PC-3 (cell line): Measurements from ENCODE around the gene IL13. TPM values are rescaled to one million over a fixed set of nuclear protein-coding genes. Genes with fewer than 3 reads are reported as not detected.

Experiments
- ATAC-seq: fragments of 200-7000 bp; cut with Tn5 transposase; 2 replicates; pipeline ENCODE4 v1.9.1; 2020; ENCODE audit warnings: mild to moderate bottlenecking, moderate library complexity
- BruUV-seq: library from RNA; stranded (reverse); fragments of 400-500 nt; replicated peaks from 2 replicates; lab custom pipeline; 2021; lab: Mats Ljungman, UMichigan
- CTCF ChIA-PET: fragments of 300-600 bp; sonication (Branson Sonifier 250); formaldehyde crosslinking; loops from one replicate; lab custom pipeline; 2022; ENCODE audit warnings: antibody characterized with exemption; lab: Charles Lee
- POLR2A ChIA-PET: fragments of 300-600 bp; sonication (Branson Sonifier 250); formaldehyde crosslinking; loops from one replicate; lab custom pipeline; 2022; ENCODE audit warnings: antibody characterized with exemption; ENCODE audit not compliant: unreplicated experiment; lab: Charles Lee
- DNase-seq: peaks from one replicate; pipeline ENCODE4 v3.0.0-alpha.2; 2015
- H2AFZ ChIP-seq: fragments of 300-600 bp; sonication (generic); 2 replicates; pipeline ENCODE4 v1.6.0; 2016; ENCODE audit warnings: antibody characterized with exemption, low read length
- H3F3A ChIP-seq: fragments of 300-600 bp; sonication (generic); one replicate; pipeline ENCODE4 v1.6.0; 2017; ENCODE audit warnings: antibody characterized with exemption, low read length, control low read depth, mild to moderate bottlenecking; ENCODE audit not compliant: unreplicated experiment
- H3K27ac ChIP-seq: fragments of 300-600 bp; sonication (generic); 2 replicates; pipeline ENCODE4 v1.5.1; 2016; ENCODE audit warnings: mild to moderate bottlenecking, low read length
- H3K27me3 ChIP-seq: fragments of 300-600 bp; sonication (generic); 2 replicates; pipeline ENCODE4 v1.6.1; 2016; ENCODE audit warnings: low read length, mixed read lengths
- H3K36me3 ChIP-seq: fragments of 300-600 bp; sonication (generic); 2 replicates; pipeline ENCODE4 v1.6.1; 2016; ENCODE audit warnings: low read depth, mixed run types, low read length, mixed read lengths
- H3K4me1 ChIP-seq: fragments of 300-600 bp; sonication (generic); 2 replicates; pipeline ENCODE4 v1.5.1; 2016; ENCODE audit warnings: low read length; ENCODE audit not compliant: insufficient read depth
- H3K4me2 ChIP-seq: fragments of 300-600 bp; sonication (generic); 2 replicates; pipeline ENCODE4 v1.6.0; 2016; ENCODE audit warnings: low read length
- H3K4me3 ChIP-seq: fragments of 300-600 bp; sonication (generic); 2 replicates; pipeline ENCODE4 v1.5.1; 2016; ENCODE audit warnings: mild to moderate bottlenecking, low read length, mixed read lengths
- H3K79me2 ChIP-seq: fragments of 300-600 bp; sonication (generic); 2 replicates; pipeline ENCODE4 v1.6.1; 2017; ENCODE audit warnings: low read length, mixed read lengths
- H3K9ac ChIP-seq: fragments of 300-600 bp; sonication (generic); 2 replicates; pipeline ENCODE4 v1.6.0; 2016; ENCODE audit warnings: mild to moderate bottlenecking, low read length
- H3K9me2 ChIP-seq: fragments of 300-600 bp; sonication (generic); replicated peaks from 2 replicates; pipeline ENCODE4 v1.6.1; 2016; ENCODE audit warnings: mixed run types, low read length, mixed read lengths
- H3K9me3 ChIP-seq: fragments of 300-600 bp; sonication (generic); 2 replicates; pipeline ENCODE4 v1.6.1; 2016; ENCODE audit warnings: low read length, mixed read lengths
- H4K20me1 ChIP-seq: fragments of 300-600 bp; sonication (generic); 2 replicates; pipeline ENCODE4 v1.6.1; 2016; ENCODE audit warnings: low read length, mixed read lengths
- EZH2 ChIP-seq: fragments of 300-600 bp; sonication (generic); IDR thresholded peaks from one replicate; pipeline ENCODE4 v1.6.1; 2017; ENCODE audit warnings: antibody characterized with exemption, mild to moderate bottlenecking, low read length; ENCODE audit not compliant: unreplicated experiment
- EZH2phosphoT487 ChIP-seq: fragments of 300-600 bp; sonication (generic); IDR thresholded peaks from 2 replicates; pipeline ENCODE4 v1.6.1; 2018; ENCODE audit warnings: mild to moderate bottlenecking, antibody characterized with exemption, low read length, borderline replicate concordance
- intact Hi-C: fragments of 100-400 bp; cut with micrococcal nuclease; formaldehyde crosslinking; loops from 2 replicates; pipeline ENCODE4 v1.9.0; 2023
- total RNA-seq: library from RNA; depleted of rRNA; stranded (reverse); fragments of >200 nt; gene quantifications from 2 replicates; pipeline ENCODE4 v1.2.3, GENCODE V29; 2014
- TF ChIP-seq, protein P1 (sequence below): fragments of 300-600 bp; sonication (generic); conservative IDR thresholded peaks from 2 replicates; pipeline ENCODE4 v1.5.1; 2017; ENCODE audit warnings: antibody characterized with exemption, low read depth, mild to moderate bottlenecking, low read length

IL13 gene
- total RNA-seq, 1 experiment from 2014 or later, result not detected

DNA sequence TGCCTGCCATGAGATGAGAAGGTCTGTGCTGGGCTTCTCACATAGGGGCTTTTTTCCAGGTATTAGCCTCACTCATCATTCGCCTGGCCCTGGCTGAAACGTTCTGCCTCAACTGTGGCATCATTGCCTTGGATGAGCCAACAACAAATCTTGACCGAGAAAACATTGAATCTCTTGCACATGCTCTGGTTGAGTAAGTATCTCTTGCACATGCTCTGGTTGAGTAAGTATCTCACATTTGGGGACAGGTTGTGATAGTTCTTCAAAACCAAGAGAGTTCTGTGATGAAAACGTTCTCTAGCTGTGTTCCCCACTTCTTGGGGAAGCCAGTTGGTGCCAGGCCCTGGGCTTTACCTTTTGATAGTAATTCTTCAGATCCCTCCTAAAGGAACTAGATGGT, 17.4 kb upstream of the IL13 start:
- intact Hi-C loops, result no loop called here
- H3K4me2 ChIP-seq, result no peak overlapping the region
- H3K9ac ChIP-seq, result no peak overlapping the region
- DNase-seq (no peak), ATAC-seq (no peak)
- no peak overlapping the region for H3K27ac ChIP-seq
- H3K79me2 ChIP-seq, result no peaks in the 10 kb centered on the region
- TF ChIP-seq EZH2phosphoT487, result no peak
- no peak for TF ChIP-seq EZH2
- BruUV-seq, result no TSS peak
- H2AFZ ChIP-seq, result no peak overlapping the region
- H3K36me3 ChIP-seq, result no peaks in the 10 kb centered on the region
- H3K9me2 ChIP-seq, result no peaks in the 10 kb centered on the region
- ChIA-PET CTCF (no interaction called here), POLR2A (no interaction called here)
- H3K4me1 ChIP-seq, result no peaks in the 10 kb centered on the region
- H3K9me3 ChIP-seq, result no peaks in the 10 kb centered on the region
- H3F3A ChIP-seq, result no peaks in the 10 kb centered on the region
- no peak overlapping the region for H3K4me3 ChIP-seq
- no peaks in the 10 kb centered on the region for H3K27me3 ChIP-seq
- no peaks in the 10 kb centered on the region for H4K20me1 ChIP-seq

DNA sequence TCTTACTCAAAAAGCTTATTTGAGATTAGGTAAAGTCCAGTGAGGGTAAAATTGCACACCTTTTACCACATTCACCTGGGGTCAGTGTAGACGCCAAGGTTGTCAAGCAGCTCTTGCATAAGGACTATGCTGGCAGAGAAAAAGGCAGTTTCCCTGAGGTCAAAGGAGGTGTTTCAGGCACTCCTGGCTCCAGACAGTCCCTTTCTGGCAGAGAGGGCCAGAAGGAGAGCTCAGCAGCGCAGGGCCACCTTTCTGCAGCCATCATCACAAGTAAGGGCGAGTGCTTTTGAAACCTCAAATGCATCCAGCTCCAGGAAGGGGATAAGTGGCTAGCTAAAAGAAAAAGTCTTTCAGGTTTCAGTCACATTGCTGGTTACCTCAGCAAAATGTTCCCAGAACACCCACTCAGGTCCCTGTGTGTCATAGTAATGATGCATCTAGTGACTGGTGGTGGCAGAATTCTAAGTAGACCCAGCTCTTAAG, 16.7 kb upstream of the IL13 start:
- no peaks in the 10 kb centered on the region for H3K79me2 ChIP-seq
- no peaks in the 10 kb centered on the region for H3K4me1 ChIP-seq
- BruUV-seq, result no TSS peak
- CTCF ChIA-PET, result no interaction called here
- H3K9me2 ChIP-seq, result no peaks in the 10 kb centered on the region
- H3K27ac ChIP-seq, result no peak overlapping the region
- H3K4me2 ChIP-seq, result no peak overlapping the region
- H3K9ac ChIP-seq, result no peak overlapping the region
- H3K4me3 ChIP-seq, result no peak overlapping the region
- no peaks in the 10 kb centered on the region for H4K20me1 ChIP-seq
- no peak overlapping the region for H2AFZ ChIP-seq
- DNase-seq, result no peak
- TF ChIP-seq EZH2, result no peak
- TF ChIP-seq, protein P1, sequence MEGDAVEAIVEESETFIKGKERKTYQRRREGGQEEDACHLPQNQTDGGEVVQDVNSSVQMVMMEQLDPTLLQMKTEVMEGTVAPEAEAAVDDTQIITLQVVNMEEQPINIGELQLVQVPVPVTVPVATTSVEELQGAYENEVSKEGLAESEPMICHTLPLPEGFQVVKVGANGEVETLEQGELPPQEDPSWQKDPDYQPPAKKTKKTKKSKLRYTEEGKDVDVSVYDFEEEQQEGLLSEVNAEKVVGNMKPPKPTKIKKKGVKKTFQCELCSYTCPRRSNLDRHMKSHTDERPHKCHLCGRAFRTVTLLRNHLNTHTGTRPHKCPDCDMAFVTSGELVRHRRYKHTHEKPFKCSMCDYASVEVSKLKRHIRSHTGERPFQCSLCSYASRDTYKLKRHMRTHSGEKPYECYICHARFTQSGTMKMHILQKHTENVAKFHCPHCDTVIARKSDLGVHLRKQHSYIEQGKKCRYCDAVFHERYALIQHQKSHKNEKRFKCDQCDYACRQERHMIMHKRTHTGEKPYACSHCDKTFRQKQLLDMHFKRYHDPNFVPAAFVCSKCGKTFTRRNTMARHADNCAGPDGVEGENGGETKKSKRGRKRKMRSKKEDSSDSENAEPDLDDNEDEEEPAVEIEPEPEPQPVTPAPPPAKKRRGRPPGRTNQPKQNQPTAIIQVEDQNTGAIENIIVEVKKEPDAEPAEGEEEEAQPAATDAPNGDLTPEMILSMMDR, result no peak
- TF ChIP-seq EZH2phosphoT487, result no peak
- no peak for ATAC-seq
- intact Hi-C loops, result no loop called here
- no peaks in the 10 kb centered on the region for H3K36me3 ChIP-seq
- no peaks in the 10 kb centered on the region for H3K9me3 ChIP-seq
- H3F3A ChIP-seq, result no peaks in the 10 kb centered on the region
- H3K27me3 ChIP-seq, result no peaks in the 10 kb centered on the region
- POLR2A ChIA-PET, result no interaction called here

DNA sequence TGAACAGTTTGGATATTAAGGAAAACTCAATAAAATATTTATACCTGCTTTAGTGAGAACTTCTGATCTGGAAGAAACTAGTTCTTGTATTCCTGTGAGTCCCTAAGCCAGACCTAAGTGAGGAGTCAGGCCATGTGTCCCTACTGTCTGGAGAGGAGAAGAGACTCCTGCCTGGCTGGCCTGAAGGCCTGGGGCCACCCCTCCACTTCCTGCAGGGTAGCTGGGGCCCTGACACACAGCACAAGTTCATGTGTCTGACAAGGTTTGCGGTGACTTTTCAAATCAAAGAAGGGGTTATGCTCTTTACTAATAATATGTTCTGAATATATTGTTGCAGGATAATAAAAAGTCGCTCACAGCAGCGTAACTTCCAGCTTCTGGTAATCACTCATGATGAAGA, 16.1 kb upstream of the IL13 start:
- no TSS peak for BruUV-seq
- Histone ChIP-seq H3K4me2 (no peak overlapping the region), H3K27ac (no peak overlapping the region), H3K9me2 (no peaks in the 10 kb centered on the region), H3K79me2 (no peaks in the 10 kb centered on the region), H2AFZ (no peak overlapping the region), H3K9ac (no peak overlapping the region), H3K27me3 (no peaks in the 10 kb centered on the region), H3F3A (no peaks in the 10 kb centered on the region), H3K4me3 (no peak overlapping the region), H4K20me1 (no peaks in the 10 kb centered on the region), H3K9me3 (no peaks in the 10 kb centered on the region), H3K4me1 (no peaks in the 10 kb centered on the region), H3K36me3 (no peaks in the 10 kb centered on the region)
- ChIA-PET POLR2A (no interaction called here), CTCF (no interaction called here)
- intact Hi-C loops, result no loop called here
- no peak for TF ChIP-seq EZH2
- TF ChIP-seq, protein P1, result no peak
- TF ChIP-seq EZH2phosphoT487, result no peak
- DNase-seq (no peak), ATAC-seq (no peak)
